K562 (cell line): ENCODE measurements around the gene RET. TPM values are rescaled to one million over a fixed set of nuclear protein-coding genes. Genes with fewer than 3 reads are reported as not detected.

ENCODE experiments used
- BRCA1 ChIP-seq, 2 experiments: fragments of 450-650 bp in 1 of 2; sonication (generic) in 1 of 2; formaldehyde crosslinking in 1 of 2; IDR thresholded peaks; 2 replicates each; pipeline versions ENCODE4 v1.5.0 to v1.6.1; 2017 to 2020; ENCODE audit warnings: mild to moderate bottlenecking in 1 of 2, missing genetic modification reagents in 1 of 2
- CCNT2 ChIP-seq: IDR thresholded peaks from 2 replicates; pipeline ENCODE4 v1.6.1; 2011; ENCODE audit warnings: borderline replicate concordance, low read depth, mild to moderate bottlenecking, moderate library complexity, mixed read lengths, low read length; ENCODE audit not compliant: insufficient read length; ENCODE audit errors: extremely low read depth
- EGR1 ChIP-seq: fragments of 450-650 bp; conservative IDR thresholded peaks from 2 replicates; pipeline ENCODE4 v1.6.1; 2017; ENCODE audit warnings: mild to moderate bottlenecking
- ETS2 ChIP-seq: IDR thresholded peaks from 2 replicates; pipeline ENCODE4 v1.6.1; 2016; ENCODE audit warnings: borderline replicate concordance, missing genetic modification characterization, mild to moderate bottlenecking, moderate library complexity, missing compliant biosample characterization; ENCODE audit not compliant: poor library complexity, severe bottlenecking
- GABPA ChIP-seq: fragments of 200-800 bp; sonication (Bioruptor generic); conservative IDR thresholded peaks from 2 replicates; pipeline ENCODE4 v1.6.1; 2016; ENCODE audit warnings: low read depth, missing genetic modification characterization, missing compliant biosample characterization
- SMAD1 ChIP-seq: fragments of 150-350 bp; IDR thresholded peaks from 2 replicates; pipeline ENCODE4 v1.6.1; 2014; ENCODE audit warnings: low read length, low read depth; ENCODE audit not compliant: partially characterized antibody
- STAT5A ChIP-seq: IDR thresholded peaks from 2 replicates; pipeline ENCODE4 v1.6.1; 2012; ENCODE audit warnings: low read length, inconsistent platforms, borderline replicate concordance
- ZC3H11A ChIP-seq: IDR thresholded peaks from 2 replicates; pipeline ENCODE4 v1.6.1; 2012; ENCODE audit warnings: low read depth, low read length, improper control_type of control experiment
- ZFP30 ChIP-seq: fragments of 250-450 bp; sonication (Bioruptor Pico); IDR thresholded peaks from 2 replicates; pipeline ENCODE4 v1.8.0; 2022; ENCODE audit warnings: moderate library complexity, mild to moderate bottlenecking, inconsistent platforms, borderline replicate concordance
- ZNF3 ChIP-seq: fragments of 250-450 bp; sonication (Bioruptor Pico); IDR thresholded peaks from 2 replicates; pipeline ENCODE4 v1.5.0; 2021; ENCODE audit warnings: mild to moderate bottlenecking, moderate library complexity
- ZNF324 ChIP-seq: fragments of 250-450 bp; sonication (Bioruptor Pico); IDR thresholded peaks from 2 replicates; pipeline ENCODE4 v1.4.0; 2020; ENCODE audit warnings: mild to moderate bottlenecking
- ZNF644 ChIP-seq: fragments of 200-800 bp; sonication (Bioruptor generic); IDR thresholded peaks from 2 replicates; pipeline ENCODE4 v1.6.1; 2016; ENCODE audit warnings: low read depth, missing genetic modification characterization, missing compliant biosample characterization
- polyA plus RNA-seq, 8 experiments: library from polyadenylated mRNA; depleted of rRNA in 4 of 8; stranded (reverse) in 5 of 8; unstranded in 3 of 8; fragments of >200 nt; fragmentation: Nextera tagmentation in 2 of 8; fragmentation: Illumina TruSeq in 1 of 8; extraction: Ambion mirVana in 2 of 8; extraction: Trizol in 1 of 8; gene quantifications; 2 replicates each; pipeline versions ENCODE4 v1.2.1 to v1.2.3, GENCODE V29; 2011 to 2014; ENCODE audit warnings: inconsistent platforms in 1 of 8, missing spikeins in 1 of 8
- total RNA-seq, 7 experiments: library from RNA; depleted of rRNA in 6 of 7; stranded (reverse); fragments of >200 nt in 6 of 7; fragmentation: Illumina TruSeq in 2 of 7; extraction: Trizol in 2 of 7; gene quantifications; 2 replicates each; pipeline versions ENCODE4 v1.2.1 to v1.2.3, GENCODE V29; 2011 to 2021; ENCODE audit warnings: low replicate concordance in 1 of 7
- TF ChIP-seq, protein P1 (sequence below): sonication (generic); formaldehyde crosslinking; IDR thresholded peaks from 2 replicates; pipeline ENCODE4 v1.8.0; 2022; ENCODE audit warnings: missing genetic modification reagents, mild to moderate bottlenecking, borderline replicate concordance
- TF ChIP-seq, protein P2 (sequence below), 2 experiments: fragments of 200-800 bp in 1 of 2; sonication (Bioruptor generic) in 1 of 2; sonication (generic) in 1 of 2; formaldehyde crosslinking in 1 of 2; IDR thresholded peaks in 1 of 2; conservative IDR thresholded peaks in 1 of 2; 2 replicates each; pipeline versions ENCODE4 v1.5.0 to v1.6.1; 2016 to 2020; ENCODE audit warnings: missing compliant biosample characterization in 1 of 2, missing genetic modification characterization in 1 of 2, missing genetic modification reagents in 1 of 2

The RET gene
- total and polyA plus RNA-seq, 9 of the 15 experiments (the other 6 are each of a cell fraction or from before 2014, with no cell fraction given) = 0.04 to 0.05 TPM; not detected in 7

DNA sequence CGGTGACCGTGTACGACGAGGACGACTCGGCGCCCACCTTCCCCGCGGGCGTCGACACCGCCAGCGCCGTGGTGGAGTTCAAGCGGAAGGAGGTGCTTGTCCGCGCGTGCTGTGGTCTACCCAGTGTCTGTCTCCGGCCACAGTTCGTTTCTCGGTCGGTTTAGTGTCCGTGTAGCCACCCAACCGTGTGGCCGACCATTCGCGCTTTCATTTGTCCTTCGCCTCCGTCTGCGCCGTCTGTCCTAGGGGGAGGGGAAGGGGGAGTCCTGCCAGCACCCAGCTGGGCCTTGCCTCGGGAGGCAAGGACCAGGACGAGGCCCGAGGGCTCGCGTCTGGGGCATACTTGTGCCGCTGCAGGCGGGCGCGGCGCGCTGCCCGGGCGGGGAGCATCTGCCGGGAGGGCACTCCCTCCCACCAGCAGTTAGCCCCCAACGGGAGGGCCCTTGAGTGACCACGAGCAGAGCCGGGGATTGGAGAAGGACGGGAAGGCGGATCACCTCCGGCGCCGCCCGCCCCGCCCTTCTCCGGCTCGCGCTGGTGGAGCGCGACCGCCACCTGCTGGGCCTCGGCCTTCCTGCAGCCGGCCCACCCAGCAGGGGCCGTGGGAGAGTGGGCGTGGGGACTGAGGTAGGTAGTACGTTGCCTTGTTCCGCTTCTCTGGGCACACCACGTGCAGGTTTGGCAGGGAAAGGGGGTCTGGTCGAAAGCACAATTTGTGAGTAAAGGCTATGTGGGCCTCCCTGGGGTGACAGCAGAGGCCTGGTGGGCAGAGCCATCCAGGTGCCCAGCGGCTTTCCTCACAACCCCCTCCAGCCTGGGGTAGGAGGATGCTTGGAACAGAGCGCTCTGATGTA lies 28.5 kb downstream of the RET start (continued):
- TF ChIP-seq, protein P1, sequence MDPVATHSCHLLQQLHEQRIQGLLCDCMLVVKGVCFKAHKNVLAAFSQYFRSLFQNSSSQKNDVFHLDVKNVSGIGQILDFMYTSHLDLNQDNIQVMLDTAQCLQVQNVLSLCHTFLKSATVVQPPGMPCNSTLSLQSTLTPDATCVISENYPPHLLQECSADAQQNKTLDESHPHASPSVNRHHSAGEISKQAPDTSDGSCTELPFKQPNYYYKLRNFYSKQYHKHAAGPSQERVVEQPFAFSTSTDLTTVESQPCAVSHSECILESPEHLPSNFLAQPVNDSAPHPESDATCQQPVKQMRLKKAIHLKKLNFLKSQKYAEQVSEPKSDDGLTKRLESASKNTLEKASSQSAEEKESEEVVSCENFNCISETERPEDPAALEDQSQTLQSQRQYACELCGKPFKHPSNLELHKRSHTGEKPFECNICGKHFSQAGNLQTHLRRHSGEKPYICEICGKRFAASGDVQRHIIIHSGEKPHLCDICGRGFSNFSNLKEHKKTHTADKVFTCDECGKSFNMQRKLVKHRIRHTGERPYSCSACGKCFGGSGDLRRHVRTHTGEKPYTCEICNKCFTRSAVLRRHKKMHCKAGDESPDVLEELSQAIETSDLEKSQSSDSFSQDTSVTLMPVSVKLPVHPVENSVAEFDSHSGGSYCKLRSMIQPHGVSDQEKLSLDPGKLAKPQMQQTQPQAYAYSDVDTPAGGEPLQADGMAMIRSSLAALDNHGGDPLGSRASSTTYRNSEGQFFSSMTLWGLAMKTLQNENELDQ (CRISPR knock-in tag) = no peak
- TF ChIP-seq BRCA1 (IDR thresholded peaks at IDR 0.05) (no peak), BRCA1 (CRISPR knock-in tag; IDR thresholded peaks at IDR 0.05) (no peak), ZFP30 (CRISPR knock-in tag) (no peak), ZC3H11A (no peak), CCNT2 (peak; percentile 40), STAT5A (no peak), ZNF644 (no peak), GABPA (tag) (no peak), ZNF324 (CRISPR knock-in tag) (no peak), SMAD1 (no peak), ETS2 (tag) (no peak), ZNF3 (no peak), EGR1 (peak; percentile 83)
- TF ChIP-seq, protein P2, sequence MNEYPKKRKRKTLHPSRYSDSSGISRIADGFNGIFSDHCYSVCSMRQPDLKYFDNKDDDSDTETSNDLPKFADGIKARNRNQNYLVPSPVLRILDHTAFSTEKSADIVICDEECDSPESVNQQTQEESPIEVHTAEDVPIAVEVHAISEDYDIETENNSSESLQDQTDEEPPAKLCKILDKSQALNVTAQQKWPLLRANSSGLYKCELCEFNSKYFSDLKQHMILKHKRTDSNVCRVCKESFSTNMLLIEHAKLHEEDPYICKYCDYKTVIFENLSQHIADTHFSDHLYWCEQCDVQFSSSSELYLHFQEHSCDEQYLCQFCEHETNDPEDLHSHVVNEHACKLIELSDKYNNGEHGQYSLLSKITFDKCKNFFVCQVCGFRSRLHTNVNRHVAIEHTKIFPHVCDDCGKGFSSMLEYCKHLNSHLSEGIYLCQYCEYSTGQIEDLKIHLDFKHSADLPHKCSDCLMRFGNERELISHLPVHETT (CRISPR knock-in tag; conservative IDR thresholded peaks at IDR 0.05 in 1 of 2, IDR thresholded peaks at IDR 0.05 in 1 of 2) = no peak
